ENCODE data around the gene SAMD4A.
"Not testable (repeated sequence)": the region's sequence is repeated elsewhere in the genome, so short reads cannot be mapped to it uniquely, and the experiment has no call there.

The SAMD4A gene

DNA sequence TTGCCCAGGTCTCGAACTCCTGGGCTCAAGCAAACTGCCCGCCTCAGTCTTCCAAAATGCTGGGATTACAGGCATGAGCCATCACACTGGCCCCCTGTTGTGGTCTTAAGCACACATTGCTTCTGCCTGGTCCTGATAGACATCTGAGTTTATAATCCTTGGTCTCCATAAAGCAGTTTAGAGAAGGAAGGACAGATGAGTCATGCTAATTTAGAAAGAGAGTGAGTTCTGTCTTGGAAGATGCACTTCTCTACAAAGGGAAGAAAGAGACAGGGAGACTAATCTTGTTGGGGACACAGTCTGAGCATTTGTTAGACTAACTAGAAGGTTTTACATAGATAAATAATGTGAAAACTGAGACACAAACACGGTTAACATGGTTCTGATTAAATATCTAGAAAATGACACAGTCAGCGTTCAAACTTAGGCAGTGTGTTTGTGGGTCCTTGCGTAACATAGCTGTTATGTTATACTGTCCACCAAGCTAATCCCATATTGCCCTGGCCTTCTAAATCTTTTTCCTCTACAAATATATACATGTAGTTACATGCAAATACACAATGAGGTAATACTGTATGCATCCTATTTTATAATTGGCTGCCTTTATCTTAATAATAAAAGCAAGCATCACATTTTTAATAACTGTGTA, 31.0 kb downstream of the SAMD4A start:
- peak in 1 of 2 experiments; percentile 41 for DNase-seq (ENCODE audit: low read depth in 2 of 2)

- DNase-seq (ENCODE audit: low read depth in 2 of 2) = no peak
Observed at GRCh38 chr14:54599966-54600716, 33.2 kb downstream of the SAMD4A start.

DNA sequence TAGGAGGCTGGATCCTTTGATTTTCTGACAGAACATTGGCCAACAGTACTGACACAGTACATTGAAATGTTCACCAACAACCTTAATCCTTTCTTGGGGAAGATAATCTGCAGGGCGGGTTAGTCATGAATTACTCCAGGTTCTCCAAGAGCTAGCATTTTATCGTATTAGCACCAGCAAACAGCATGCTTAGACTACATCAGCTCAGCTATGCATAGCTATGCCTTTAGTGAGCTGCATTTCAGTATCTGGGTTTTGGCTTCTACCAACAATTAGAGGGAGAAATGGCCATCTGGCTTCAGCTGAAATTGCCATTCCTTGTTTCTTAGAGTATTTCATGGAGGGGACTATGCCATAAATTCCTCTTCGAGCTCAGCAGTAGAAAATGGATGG, 33.8 kb downstream of the SAMD4A start:
- peak in 1 of 2 experiments; percentile 60 for DNase-seq (ENCODE audit: low read depth in 2 of 2)

- DNase-seq (ENCODE audit: low read depth in 2 of 2) = no peak
Observed at GRCh38 chr14:54603362-54603761, 36.4 kb downstream of the SAMD4A start.

DNA sequence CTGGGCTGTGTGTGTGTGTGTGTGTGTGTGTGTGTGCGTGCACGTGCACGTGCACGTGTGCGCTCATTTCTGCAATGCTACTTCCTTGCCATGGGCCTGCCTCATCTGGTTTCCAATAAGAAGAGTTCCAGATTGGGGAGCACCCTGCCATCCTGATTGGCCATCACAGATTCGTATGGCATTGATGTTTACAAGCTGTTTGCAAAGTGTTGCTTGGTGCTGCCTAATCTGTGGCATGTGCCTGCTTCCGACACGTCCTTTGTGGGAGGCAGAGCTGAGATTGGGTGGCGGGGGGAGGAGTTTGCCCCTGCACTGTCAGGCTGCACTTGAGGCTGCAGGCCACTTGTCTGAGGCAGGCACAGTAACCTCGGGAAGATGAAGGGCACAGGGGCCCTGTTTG, 39.2 kb downstream of the SAMD4A start:
- DNase-seq (ENCODE audit: low read depth in 2 of 2) = no peak

GRCh38 chr14:54606631-54607133, 39.8 kb downstream of the SAMD4A start:
- peak; percentile 82 to 85 for DNase-seq (ENCODE audit: low read depth in 2 of 2)

GRCh38 chr14:54609576-54609975, 42.6 kb downstream of the SAMD4A start:
- no peak for DNase-seq (ENCODE audit: low read depth in 2 of 2)

- DNase-seq (ENCODE audit: low read depth in 2 of 2) = no peak
Observed at GRCh38 chr14:54610051-54610977, 43.4 kb downstream of the SAMD4A start.

GRCh38 chr14:54614296-54614695, 47.4 kb downstream of the SAMD4A start:
- no peak for DNase-seq (ENCODE audit: low read depth in 2 of 2)

- DNase-seq (ENCODE audit: low read depth in 2 of 2) = no peak
Observed at GRCh38 chr14:54617467-54617866, 50.5 kb downstream of the SAMD4A start.

DNA sequence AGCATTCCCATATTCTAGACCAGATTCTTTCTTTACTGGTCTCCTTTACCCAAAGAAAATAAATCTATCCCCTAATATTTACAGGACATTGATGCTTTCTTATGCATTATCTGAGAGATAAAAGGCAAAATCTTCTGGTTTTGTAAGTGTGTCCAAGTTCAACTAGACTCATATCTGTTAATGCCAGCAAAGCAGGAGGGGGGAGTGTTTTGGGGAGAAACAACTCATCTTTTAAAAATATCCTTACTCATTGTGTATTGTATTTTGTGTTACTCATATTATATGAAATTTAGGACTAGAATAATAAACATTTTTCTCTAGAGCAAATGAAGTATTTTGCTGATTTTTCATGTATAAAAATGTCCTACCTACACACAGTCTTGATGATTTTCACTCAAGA, 54.8 kb downstream of the SAMD4A start:
- no peak for DNase-seq (ENCODE audit: low read depth in 2 of 2)

DNA sequence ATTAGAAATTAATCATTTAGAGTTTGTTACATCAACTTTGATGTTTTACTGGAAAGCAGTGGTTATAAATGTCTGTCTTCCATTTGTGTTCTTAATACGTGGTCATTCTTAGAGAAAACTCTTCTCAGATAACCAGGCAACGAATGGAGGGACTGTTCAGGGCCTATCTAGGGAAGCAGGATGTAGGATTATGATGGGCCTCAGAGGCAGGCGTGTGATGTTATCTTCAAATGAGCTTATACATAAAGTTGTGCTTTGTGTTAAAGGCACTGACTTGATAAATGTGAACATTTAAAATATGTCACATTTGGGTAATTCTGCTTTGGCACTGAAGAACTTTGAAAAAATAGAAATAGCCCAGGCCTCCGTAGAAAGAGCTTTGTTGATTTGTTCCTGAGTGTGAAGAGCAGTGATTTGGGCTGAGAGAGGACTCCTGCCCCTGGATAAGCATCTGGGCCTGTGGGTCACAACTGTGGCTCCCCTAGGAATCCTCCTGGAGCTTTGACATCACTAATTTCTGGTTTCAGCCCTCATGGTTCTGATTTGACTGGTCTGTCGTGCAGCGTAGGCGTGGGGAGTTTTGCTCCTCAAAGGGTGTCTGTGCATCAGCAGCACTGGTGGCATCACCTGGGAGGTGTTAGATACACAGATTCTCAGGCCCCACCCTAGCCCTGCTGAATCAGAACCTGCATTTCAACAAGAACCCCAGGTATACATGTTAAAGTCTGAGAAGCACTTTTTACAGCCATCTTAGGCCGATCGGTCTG, 55.4 kb downstream of the SAMD4A start:
- DNase-seq (ENCODE audit: low read depth in 2 of 2) = no peak

DNA sequence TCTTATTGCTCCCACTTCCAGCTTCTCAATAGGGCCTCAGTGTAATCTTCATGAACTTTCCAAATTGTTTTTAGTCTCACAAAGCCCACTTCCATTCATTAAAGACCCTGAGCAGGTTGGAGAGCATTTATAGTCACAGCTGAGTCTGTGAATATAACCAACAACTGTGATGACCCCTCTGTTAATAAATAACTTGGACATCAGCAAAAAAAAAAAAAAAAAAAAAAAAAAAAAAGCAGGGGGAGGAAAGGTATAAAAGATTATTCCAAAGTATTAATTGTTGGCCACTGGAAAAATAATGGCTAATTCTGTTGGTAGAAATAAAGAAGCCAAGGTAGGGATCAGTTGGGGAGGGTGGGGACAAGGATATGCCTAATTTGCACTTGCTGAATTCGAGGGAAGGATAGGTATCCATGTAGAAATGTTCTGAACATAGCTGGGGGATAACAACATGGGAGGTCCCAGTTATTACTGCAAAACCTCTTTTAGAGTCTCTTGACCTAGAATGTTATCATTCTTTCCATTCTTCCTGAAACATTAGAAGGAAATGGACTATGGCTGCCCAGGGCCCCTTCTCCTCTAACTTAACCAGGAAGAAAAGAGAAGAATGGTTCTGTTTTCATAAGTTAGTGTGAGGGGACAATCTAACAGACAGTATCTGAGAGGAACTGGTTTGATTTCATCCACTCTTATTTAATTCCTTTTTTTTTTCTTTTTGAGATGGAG, 56.5 kb downstream of the SAMD4A start:
- no peak for DNase-seq (ENCODE audit: low read depth in 2 of 2)

- DNase-seq (ENCODE audit: low read depth in 2 of 2) = not testable (repeated sequence)
Observed at GRCh38 chr14:54624005-54624358, 57.1 kb downstream of the SAMD4A start.

DNA sequence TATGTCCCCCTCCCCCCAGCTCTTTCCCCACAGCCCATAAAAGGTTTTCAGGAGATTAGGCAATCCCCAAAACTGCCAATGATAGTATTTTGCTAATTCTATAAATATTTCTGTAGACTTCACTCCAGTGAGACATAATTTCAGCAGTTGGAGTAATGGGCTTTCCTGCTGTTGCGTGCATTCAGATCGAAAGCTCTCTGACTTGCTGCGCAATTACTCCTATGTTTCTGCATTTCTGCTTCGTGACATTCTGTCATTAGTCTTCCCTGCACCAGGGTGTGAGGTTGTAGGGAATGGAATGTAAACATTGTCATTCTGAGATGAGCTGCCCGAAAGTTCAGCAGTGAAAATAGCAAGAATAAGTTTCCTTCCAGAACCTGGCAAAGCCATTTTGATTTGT, 58.2 kb downstream of the SAMD4A start:
- DNase-seq (ENCODE audit: low read depth in 2 of 2) = peak; percentile 82 to 84

DNA sequence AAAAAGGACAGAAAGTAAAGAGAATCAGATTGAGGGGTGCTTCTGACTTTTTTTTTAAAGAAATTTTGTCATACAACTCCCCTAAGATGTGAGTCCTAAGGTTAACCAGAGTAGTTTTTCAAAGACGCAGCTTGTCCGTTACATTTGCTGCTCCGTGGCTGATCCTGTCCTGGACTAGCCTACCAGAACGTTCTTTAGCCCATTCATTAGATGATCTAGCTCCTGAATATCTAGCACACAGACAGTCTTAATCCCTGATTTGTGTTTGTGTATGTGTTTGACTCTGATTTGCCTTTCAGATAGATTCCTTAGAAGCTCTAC, 60.3 kb downstream of the SAMD4A start:
- no peak for DNase-seq (ENCODE audit: low read depth in 2 of 2)

DNA sequence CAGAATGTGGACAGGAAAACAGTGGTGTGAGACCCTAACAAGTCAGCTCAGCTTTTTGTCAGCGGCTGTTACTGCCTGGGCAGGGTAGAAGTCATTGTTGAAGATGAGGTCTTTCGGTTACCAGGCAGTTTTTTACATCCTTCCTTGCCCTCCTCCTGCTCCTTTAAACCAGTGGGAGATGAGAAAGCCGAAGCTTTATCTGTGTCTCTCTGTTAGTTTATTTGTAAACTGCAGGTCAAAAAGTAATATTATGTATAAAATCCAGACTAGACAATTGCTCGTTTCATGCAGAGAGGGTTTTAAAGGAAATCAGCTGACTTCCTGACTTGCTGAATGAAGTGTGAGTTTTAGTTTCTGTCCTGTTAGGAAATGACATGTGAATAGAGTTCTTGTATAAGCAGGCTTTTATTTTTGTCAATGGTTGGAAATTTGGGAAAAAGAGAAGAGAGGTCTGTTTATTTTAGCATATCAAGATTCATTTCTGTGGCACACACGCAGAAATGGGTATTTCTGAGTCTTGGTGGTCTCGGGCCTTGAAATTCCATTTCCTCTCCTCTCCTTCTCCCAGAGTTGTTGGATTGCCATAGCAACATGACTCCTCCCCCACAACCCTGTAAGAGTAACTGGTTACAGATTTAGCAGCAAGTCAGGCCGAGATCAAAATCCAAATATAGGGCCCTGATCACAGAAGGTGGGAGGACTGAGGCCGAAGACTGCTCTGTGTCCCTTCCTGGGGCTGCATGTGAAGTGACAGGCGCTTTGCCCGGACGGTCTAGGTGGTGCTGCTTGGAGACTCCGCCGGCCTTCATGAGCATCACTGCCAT, 60.8 kb downstream of the SAMD4A start:
- peak in 1 of 2 experiments; percentile 47 for DNase-seq (ENCODE audit: low read depth in 2 of 2)

GRCh38 chr14:54629183-54629582, 62.3 kb downstream of the SAMD4A start:
- no peak for DNase-seq (ENCODE audit: low read depth in 2 of 2)

DNA sequence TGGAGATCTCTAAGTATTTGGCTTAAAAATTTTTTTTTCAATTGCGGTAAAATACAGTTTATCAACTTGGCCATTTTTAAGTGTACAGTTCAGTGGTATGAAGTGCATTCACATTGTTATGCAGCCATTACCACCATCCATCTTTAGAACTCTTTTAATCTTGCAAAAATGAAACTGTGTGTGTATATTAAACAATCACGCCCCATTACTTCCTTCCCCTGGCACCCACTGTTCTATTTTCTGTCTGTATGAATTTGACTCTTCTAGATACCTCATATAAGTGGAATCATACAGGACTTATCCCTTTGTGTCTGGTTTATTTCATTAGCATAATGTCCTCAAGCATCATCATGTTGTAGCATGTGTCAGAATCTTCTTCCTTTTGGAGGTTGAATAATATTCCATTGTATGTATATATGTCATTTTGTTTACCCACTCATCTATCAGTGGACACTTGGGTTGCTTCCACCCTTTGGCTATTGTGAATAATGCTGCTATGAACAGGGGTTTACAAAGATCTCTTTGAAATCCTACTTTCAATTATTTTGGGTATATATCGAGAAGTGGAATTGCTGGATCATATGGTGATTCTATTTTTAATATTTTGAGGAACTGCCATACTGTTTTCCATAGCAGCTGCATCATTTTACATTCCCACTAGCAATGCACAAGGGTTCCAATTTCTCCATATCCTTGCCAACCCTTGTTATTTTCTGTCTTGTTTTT, 62.9 kb downstream of the SAMD4A start:
- no peak for DNase-seq (ENCODE audit: low read depth in 2 of 2)

Data from fibroblast of skin of left quadriceps (primary cell).